SH-SY5Y (cell line): Measurements from ENCODE around the gene FLOT1.

Source experiments
- GATA2 ChIP-seq: IDR thresholded peaks from 2 replicates; pipeline ENCODE4 v1.6.1; 2011; ENCODE audit warnings: mild to moderate bottlenecking, low read depth, low read length
- GATA3 ChIP-seq: IDR thresholded peaks from 2 replicates; pipeline ENCODE4 v1.6.1; 2011; ENCODE audit warnings: low read depth, mild to moderate bottlenecking, low read length, moderate library complexity

GRCh38 chr6:30766461-30767157 is 24.1 kb upstream of the FLOT1 start:
- no peak for TF ChIP-seq GATA2
- TF ChIP-seq GATA3, result no peak
